ENCODE measurements around the gene KRTCAP2.

The KRTCAP2 gene

GRCh38 chr1:155130272-155131006 lies 42.7 kb downstream of the KRTCAP2 start:
- no peak for DNase-seq

GRCh38 chr1:155128755-155129473 lies 44.2 kb downstream of the KRTCAP2 start:
- no peak for DNase-seq

- no peak for DNase-seq
These were observed 44.9 kb downstream of the KRTCAP2 start for GRCh38 chr1:155127967-155128754.

- peak; percentile 44 for DNase-seq
These were observed 45.8 kb downstream of the KRTCAP2 start, which contains the start of gene EFNA1 for GRCh38 chr1:155127105-155127966. EFNA1 (plus strand) TSS chr1:155127876; CDS start chr1:155127978, 102 bp downstream.

GRCh38 chr1:155126556-155127104 lies 46.5 kb downstream of the KRTCAP2 start:
- DNase-seq = peak; percentile 47

GRCh38 chr1:155125946-155126555 lies 47.1 kb downstream of the KRTCAP2 start:
- no peak for DNase-seq

- no peak for DNase-seq
These were observed 47.6 kb downstream of the KRTCAP2 start for GRCh38 chr1:155125511-155125945.

- DNase-seq = no peak
These were observed 48.3 kb downstream of the KRTCAP2 start for GRCh38 chr1:155124503-155125463.

GRCh38 chr1:155123801-155124200 lies 49.3 kb downstream of the KRTCAP2 start:
- DNase-seq = no peak

GRCh38 chr1:155122308-155122707 lies 50.8 kb downstream of the KRTCAP2 start:
- no peak for DNase-seq

- DNase-seq = no peak
These were observed 51.9 kb downstream of the KRTCAP2 start for GRCh38 chr1:155121249-155121648.

GRCh38 chr1:155120253-155120652 lies 52.9 kb downstream of the KRTCAP2 start:
- DNase-seq = no peak

All from stimulated activated CD4-positive, alpha-beta T cell treated with anti-CD3 and anti-CD28 coated beads, Interleukin-4, amount 100 ng/mL, for 24 hours (primary cell).